ENCODE results near the gene RUNDC3A. TPM values are rescaled to one million over a fixed set of nuclear protein-coding genes. Genes with fewer than 3 reads are reported as not detected.
A peak's percentile ranks its signal among the peaks of the same experiment; 100 is the strongest.

Gene RUNDC3A
- total RNA-seq, 1 donor from 2014 or later, result 3.3 TPM

- no peak for DNase-seq (ENCODE audit: low read depth)
- TF ChIP-seq, protein P1, sequence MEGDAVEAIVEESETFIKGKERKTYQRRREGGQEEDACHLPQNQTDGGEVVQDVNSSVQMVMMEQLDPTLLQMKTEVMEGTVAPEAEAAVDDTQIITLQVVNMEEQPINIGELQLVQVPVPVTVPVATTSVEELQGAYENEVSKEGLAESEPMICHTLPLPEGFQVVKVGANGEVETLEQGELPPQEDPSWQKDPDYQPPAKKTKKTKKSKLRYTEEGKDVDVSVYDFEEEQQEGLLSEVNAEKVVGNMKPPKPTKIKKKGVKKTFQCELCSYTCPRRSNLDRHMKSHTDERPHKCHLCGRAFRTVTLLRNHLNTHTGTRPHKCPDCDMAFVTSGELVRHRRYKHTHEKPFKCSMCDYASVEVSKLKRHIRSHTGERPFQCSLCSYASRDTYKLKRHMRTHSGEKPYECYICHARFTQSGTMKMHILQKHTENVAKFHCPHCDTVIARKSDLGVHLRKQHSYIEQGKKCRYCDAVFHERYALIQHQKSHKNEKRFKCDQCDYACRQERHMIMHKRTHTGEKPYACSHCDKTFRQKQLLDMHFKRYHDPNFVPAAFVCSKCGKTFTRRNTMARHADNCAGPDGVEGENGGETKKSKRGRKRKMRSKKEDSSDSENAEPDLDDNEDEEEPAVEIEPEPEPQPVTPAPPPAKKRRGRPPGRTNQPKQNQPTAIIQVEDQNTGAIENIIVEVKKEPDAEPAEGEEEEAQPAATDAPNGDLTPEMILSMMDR (IDR thresholded peaks at IDR 0.05; ENCODE audit: insufficient read depth, low read length, poor library complexity, severe bottlenecking), result no peak
- Histone ChIP-seq H3K36me3 (ENCODE audit: control insufficient read depth, insufficient read depth, low read length) (no peaks in the 10 kb centered on the region), H3K27me3 (ENCODE audit: control insufficient read depth, insufficient read depth, low read length) (peaks cover 3% of the 10 kb centered on the region), H3K4me3 (ENCODE audit: low read depth, low read length) (no peak overlapping the region)
Measured at GRCh38 chr17:44293509-44294226, 14.7 kb upstream of the RUNDC3A start.

GRCh38 chr17:44297975-44298374, 10.4 kb upstream of the RUNDC3A start:
- DNase-seq (ENCODE audit: low read depth), result no peak

DNA sequence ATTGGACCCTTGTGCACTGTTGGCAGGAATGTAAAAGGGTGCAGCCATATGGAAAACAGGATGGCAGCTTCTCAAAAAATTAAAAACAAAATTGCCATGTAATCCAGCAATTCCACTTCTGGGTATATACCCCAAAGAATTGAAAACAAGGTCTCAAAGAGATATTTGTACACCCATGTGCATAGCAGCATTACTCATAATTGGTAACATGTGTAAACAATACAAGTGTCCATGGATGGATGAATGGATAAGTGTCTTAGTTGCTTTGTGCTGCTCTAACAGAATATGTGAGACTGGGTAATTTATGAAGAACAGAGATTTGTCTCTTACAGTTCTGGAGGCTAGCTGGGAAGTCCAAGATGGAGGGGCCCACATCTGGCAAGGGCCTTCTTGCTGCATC, 3.8 kb upstream of the RUNDC3A start:
- TF ChIP-seq, protein P1 (IDR thresholded peaks at IDR 0.05; ENCODE audit: insufficient read depth, low read length, poor library complexity, severe bottlenecking), result no peak
- DNase-seq (ENCODE audit: low read depth), result no peak
- Histone ChIP-seq H3K4me3 (ENCODE audit: low read depth, low read length) (no peak overlapping the region), H3K36me3 (ENCODE audit: control insufficient read depth, insufficient read depth, low read length) (no peaks in the 10 kb centered on the region), H3K27me3 (ENCODE audit: control insufficient read depth, insufficient read depth, low read length) (peaks cover 15% of the 10 kb centered on the region)

More at GRCh38 chr17:44297975-44298374, 10.4 kb upstream of the RUNDC3A start:
- Histone ChIP-seq H3K4me3 (ENCODE audit: low read depth, low read length) (no peak overlapping the region), H3K27me3 (ENCODE audit: control insufficient read depth, insufficient read depth, low read length) (peaks cover 3% of the 10 kb centered on the region), H3K36me3 (ENCODE audit: control insufficient read depth, insufficient read depth, low read length) (no peaks in the 10 kb centered on the region)
- TF ChIP-seq, protein P1 (IDR thresholded peaks at IDR 0.05; ENCODE audit: insufficient read depth, low read length, poor library complexity, severe bottlenecking), result no peak

DNA sequence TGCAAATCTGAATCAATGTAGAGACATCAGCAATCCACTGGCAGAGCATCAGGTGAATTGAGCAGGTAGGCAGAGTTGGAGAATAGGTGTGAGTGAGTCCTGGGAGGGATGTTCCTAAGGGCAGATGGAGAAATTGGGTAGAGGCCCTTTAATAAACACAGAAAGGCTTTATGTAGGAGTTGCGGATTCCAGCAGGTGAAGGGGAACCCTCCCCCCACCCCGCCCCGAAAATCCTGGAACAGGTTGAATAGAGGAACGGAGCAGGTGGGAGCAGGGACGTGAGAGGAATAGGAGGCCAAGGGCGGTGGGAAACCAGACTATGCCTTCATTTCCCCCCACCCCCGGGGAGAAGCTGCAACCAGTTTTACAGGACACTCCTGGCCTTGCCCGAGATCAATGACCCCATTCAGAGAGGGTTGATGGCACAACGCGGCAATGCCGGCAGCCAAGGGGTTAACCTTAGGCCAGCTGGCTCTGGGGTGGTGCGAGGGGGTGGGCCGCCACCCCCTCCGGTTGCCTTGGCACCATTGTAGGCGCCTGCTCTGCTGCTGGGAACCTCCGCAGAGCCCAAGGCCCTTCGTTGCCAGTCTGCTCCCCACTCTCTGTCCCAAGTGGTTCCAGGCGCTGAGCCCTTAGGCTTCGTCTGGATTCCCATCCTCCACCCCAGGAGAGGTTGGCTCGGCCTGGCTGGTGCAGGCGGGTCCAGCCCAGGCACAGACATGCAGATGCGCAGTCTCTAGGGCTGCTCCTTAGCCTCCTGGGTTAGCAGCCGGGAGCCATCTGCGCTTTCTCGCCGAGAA, 814 bp upstream of the RUNDC3A start:
- H3K4me3 ChIP-seq (ENCODE audit: low read depth, low read length), result no peak overlapping the region
- H3K36me3 ChIP-seq (ENCODE audit: control insufficient read depth, insufficient read depth, low read length), result no peaks in the 10 kb centered on the region
- H3K27me3 ChIP-seq (ENCODE audit: control insufficient read depth, insufficient read depth, low read length), result peaks cover 26% of the 10 kb centered on the region
- DNase-seq (ENCODE audit: low read depth), result no peak
- TF ChIP-seq, protein P1 (IDR thresholded peaks at IDR 0.05; ENCODE audit: insufficient read depth, low read length, poor library complexity, severe bottlenecking), result no peak

- H3K27me3 ChIP-seq (ENCODE audit: control insufficient read depth, insufficient read depth, low read length), result peaks cover 27% of the 10 kb centered on the region
- no peaks in the 10 kb centered on the region for H3K36me3 ChIP-seq (ENCODE audit: control insufficient read depth, insufficient read depth, low read length)
- DNase-seq (ENCODE audit: low read depth), result no peak
- TF ChIP-seq, protein P1 (IDR thresholded peaks at IDR 0.05; ENCODE audit: insufficient read depth, low read length, poor library complexity, severe bottlenecking), result no peak
- H3K4me3 ChIP-seq (ENCODE audit: low read depth, low read length), result peak overlapping the region; percentile 41
Measured at GRCh38 chr17:44308865-44309264, 464 bp downstream of the RUNDC3A start.
